NCI-H1105 treated with DMSO at 0.1 percent for 48 hours (cell line): Measurements from ENCODE around the gene PBX1.
A peak's percentile ranks its signal among the peaks of the same experiment; 100 is the strongest.

ENCODE experiments used
- DNase-seq: peaks from one replicate; lab custom pipeline; 2025; lab: John Stamatoyannopoulos, UW

The PBX1 gene

DNA sequence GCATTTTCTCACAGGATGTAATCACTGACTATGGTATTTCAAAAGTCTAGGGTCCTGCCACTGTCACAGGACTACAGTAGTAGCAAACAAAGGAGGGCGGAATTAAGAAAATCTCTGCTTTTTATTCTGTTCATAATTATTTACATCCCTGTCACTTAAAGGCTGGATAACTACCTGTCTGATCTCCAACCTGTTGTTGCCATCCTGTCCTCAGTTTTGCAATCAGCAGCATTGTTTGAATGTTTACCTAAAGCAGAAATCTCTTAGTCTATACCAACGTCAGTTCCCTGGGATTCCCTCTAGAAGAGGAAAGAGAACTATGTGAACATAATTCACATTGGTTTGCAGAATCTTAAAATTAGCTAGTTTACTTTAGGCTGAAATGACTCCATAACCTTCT, 218.5 kb downstream of the PBX1 start:
- no peak for DNase-seq

DNA sequence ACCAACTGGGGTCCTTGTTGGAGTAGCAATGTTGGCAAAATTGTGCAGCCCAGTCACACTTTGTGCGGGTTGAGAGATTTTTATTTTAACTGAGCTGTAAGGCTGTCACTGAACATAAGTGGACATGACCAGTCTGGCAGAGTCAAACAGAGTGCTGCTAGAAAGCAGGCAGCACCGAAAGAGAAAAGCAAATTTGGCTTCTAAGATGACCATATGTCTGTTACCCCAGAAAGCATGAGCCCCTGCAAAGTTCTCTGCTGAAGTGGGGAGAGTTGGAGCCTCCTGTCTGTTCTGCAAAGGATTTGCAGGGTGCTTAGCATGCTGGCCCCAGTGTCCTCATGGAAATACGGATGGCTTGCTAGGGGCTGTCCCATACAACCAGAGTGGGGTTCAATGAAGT, 220.4 kb downstream of the PBX1 start:
- DNase-seq = no peak

DNA sequence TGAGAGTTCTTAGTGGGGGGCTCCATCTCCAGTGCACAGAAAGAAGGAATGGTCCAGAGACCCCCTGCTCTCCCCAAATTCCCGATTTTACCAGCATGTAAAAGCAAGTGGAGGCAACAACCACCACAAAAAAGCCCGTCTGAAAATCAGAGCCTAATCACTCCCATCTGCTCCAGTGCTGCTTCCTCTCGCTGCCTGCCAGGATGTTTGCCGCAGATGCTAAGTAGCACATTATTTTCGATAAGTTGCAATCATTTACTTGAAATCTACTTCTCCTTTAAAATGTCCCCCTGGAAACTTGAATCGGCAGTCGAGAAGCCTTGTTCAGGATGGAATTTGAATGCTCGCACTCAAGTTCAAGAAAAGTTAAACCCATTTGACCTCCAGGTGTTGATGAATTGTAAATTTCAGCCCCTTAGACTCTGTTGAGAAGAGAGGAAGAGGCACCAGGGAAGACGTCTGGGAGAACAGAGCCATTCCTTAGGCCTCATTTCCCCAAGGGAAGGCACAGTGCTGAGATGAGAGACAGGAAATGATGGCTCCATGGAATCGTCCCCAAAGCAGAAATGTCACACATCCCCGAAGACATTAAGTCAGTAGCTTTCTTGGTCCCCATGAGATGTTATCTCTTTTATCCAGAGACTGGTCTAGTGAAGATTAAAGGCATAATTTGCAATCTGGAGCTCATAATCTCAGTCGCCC, 221.3 kb downstream of the PBX1 start:
- no peak for DNase-seq

DNA sequence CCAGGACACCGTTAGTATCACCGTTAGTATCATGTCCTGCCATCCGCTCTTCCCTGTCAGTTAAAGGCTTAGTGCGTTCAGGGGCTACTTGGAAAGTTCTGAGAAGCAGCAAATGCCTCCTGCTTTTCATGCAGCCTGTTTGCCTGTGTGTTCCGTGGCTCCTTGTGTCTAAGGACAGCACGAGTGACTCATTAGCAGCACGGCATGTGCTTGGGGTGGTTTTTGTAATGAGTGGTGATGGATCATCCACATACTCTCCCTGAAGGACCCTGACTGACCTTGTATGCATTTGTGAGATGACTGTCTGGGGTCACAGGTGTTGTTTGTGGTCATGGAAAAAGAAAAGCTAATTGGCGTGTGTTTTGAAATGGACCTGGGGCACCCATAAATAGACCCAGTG, 221.9 kb downstream of the PBX1 start:
- no peak for DNase-seq

DNA sequence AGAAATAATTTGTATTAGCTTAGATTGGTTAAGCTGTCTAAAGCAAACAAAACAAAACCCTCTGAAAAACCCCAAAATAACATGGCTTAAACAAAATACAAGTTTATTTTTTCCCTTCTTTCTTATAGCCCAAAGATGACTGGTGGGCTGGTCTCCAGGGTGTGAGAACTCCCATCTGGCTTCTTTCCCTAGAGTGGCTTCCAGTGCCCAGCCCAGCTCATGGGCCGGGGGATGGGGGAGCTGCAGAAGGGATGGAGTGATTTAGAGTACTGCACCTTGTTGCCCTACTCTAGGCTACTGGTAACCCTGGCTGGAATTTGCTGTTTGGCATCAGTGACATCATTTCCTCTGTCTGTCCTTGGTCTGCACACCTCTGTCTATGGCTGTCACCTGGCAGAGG, 223.0 kb downstream of the PBX1 start:
- DNase-seq = no peak

DNA sequence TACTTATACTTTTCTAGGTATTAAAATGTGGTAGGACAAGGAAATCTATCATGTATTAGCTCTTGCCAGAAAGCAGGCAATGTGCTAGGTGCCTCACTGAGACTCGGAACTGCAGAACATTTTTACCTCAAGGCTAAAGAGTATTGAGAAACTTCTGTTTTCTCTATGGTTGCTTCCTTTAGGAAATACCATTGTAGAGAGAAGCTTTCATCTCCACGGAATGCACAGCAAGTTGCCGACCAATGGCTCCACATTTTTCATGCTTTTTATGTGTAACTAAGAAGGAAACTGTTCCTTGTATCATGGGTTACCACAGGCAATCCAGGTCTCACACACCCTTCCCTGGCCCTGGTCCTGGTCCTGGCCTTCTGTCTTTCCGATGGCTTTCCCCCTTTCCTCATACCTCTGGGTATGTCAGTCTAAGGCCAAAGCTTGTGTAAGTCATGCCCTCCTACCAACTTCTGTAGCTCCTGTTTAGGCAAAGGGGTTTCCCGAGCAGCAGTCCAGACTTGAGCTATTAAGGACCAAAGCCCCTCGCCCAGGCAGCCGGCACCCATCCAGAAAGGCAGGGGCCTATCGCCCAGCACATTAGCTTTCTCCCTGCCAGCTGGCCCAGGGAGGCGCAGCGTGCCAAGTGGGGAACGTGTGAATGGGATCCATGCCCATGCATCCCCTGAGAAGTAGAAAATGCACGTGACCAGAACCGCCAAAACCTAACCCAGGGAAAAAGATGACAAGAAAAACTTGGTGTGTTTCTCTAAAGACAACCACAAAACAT, 225.0 kb downstream of the PBX1 start:
- DNase-seq = no peak

DNA sequence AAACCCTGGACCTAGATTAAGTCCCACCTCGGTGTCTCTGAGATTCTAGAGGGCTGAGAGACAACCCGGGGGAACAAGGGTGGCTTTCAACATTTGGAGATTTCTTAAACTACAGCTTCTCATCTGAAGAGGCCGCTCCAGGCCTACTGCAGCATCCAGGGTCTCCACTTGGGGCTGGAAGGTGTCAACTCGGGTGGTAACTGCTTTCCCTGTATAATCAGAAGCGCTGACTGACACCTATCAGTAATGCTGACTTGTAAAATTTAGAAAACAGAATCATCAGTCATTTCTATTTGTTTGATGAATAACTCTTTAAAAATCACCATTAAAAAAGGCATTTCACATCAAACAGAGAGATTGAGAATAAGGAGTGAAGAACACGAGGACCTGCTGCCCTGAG, 226.0 kb downstream of the PBX1 start:
- DNase-seq = no peak

DNA sequence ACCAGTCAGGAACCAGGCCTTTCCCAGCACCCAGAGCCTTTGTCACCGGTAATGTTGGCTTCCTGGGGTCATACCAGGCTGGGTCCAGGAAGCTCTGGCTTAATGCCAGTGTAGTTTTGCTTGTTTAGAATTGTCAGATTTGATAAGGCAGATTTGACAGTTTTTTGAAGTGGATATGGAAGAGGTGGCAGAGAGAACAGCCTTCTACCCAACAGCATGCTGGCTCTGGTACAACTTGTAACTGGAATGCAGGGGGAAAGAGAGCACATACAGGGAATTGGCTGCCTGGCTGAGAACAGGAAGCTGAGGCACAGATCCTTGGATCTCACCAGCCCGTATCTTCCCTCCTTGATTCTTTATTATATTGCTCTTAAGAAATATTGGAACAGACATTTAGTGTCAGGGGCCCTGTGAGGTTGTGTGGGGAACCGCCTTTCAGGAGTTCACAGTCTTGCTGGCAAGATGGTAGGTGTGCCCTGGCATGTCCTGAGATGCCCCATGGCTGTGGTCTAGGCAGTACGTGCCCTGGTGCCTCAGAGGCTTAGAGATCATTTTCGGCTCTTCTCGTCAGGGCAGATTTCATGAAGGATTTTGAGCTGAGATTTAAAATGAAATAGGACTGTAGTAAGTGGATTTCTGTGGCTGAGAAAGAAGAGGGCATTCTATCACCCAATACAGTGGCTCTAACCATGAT, 227.0 kb downstream of the PBX1 start:
- peak; percentile 18 for DNase-seq

DNA sequence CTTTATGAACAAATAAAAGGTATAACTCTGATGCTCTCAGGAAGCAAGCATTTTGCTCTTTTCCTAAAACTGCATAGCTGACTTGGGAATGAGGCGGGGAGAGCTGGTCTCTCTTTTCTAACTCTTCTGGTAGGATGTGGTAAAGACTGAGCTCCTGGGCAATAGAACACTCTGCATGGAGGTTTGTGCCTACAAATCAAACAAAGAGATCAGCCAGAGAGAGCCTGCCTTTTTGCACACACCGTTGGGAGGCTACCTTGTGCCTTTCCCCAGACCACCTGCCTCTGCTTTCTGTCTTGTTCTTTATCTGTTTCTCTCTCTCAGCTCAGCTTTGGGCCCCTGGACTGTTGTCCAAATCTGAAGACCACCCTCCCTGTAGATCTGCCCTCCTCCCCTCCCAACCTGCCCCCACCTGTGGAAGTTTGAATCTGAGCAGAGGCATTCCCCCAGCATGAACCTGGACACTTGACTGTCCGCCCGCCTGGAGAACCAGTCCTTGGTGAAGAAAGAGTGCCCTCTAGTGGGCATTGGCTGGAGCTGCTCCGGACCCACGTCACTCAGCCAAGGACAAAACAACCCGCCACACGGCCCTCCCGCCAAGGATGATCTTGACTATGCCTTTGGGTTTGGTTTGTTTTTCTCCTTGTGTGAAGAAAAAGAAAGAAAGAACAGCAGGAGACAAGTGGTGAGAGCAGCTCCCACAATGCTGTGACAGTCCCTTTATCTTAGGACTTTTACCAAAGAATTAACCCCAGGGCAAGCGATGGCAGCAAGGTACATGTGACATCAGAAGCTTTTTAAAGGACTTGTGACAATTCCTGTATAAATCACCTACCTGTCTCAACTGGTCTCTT, 228.2 kb downstream of the PBX1 start:
- peak; percentile 95 for DNase-seq

DNA sequence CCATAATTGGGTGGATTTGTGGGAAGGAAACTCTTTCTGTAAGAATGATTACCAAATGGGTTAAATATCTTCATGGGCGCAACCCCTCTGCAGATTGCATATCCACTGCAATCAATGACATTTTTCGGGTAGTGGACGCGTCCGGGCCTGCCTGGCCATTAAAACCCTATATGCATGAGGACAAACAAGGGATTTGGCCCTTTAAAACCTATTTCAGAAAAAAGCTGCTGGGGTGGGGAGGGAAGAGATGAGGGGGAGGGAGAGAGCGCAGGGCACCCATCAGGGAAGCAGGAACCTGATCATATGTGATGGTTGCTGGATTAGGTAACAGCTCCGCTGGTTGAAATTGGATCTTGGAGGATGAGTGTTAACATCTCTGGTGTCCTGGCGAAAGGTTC, 228.8 kb downstream of the PBX1 start:
- peak; percentile 95 for DNase-seq

DNA sequence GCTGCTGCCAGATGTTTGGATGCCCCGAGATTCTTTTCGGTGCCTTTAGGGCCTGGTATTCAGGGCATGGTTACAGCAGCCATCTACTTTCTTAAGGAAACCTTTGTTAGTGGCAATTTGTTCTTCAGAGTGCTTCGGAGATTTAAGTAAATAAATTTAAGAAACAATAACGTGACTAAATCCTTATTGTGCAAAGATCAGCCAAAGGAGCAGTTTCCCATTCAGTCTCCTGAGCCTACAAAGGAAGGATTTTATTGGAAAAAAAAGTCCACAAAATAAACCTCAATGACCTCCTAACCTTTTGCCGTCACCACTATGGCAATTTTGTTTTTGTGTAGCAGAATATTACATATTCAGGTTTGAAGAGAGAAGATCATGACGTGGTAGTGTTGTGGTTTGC, 231.1 kb downstream of the PBX1 start:
- no peak for DNase-seq

DNA sequence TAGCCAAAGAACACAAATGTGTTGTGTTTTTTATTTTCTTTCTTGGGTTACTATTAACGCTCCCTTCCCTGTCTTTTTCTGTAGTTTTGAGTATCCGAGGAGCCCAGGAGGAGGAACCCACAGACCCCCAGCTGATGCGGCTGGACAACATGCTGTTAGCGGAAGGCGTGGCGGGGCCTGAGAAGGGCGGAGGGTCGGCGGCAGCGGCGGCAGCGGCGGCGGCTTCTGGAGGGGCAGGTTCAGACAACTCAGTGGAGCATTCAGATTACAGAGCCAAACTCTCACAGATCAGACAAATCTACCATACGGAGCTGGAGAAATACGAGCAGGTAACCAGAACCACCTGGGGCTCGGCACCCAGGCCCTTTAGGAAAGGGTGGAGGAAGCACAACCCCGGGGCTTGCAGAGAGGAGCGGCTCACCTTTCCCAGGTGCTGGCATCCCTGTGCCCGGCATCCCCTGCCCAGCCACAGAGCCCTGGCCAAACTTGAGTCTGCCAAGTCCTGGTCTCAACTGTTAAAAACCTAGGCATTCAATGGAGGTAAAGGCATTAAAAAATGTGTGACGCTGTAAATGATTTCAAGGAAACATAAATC, 233.5 kb downstream of the PBX1 start:
- no peak for DNase-seq

DNA sequence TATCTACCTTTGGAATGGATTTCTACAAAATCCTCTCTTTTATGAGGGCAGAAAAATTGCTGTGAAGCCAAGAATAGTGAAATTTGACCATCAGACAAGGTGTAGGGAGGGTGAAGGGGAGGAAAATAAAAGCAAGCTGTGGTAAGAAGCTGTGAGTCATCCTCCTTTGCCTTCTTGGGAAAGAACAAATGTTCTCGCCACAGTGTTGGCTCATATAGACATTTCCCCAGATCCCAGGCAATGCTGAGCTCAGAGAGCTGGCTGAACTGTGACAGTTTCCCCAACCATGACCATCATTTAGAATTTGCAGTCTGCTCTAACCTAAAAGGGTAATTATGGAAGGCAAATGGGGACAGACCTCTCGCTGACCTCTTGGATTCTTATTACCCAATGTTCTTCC, 235.4 kb downstream of the PBX1 start:
- DNase-seq = no peak

DNA sequence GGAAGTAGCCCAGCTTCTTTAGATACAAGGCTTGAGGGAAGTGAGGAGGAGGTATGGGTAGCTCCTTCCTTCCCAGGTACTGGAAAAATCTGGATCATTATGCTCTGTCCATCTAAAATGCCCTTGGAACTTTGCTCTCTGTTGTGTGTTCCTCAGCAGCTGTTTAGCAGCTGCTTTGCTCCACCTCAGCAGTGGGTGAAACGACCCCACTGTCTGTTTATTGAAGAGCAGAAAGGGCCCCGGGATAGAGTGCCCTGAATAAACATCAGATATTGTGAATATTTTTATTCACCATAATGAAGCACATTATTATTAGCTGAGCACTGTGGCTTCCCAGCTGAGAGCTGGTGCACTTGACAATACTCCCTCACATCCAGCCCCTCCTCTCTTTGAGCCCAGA, 237.9 kb downstream of the PBX1 start:
- DNase-seq = no peak

DNA sequence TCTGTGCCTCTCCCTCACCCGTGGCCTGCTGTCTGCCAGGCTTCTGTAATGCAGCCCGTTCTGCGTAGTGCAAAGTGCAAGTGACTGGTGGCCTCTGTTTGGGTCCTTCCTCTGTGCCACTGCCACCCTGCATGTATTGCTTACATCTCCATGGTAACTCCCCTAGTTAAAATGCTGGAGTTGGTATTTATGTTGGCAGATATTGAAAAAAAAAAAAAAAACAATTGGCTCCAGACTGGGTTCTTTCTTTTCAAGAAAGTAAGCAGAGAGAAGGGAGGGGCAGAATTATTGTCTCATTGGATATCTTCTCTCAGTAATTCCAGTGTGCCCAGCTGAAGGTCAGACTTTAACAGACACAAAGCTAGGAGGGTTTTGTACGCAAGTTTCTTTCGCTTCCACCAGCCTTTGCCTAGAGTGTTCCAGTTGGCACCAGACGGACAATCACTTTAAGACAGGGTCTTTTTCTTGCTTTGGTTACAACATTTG, 242.3 kb downstream of the PBX1 start:
- no peak for DNase-seq

DNA sequence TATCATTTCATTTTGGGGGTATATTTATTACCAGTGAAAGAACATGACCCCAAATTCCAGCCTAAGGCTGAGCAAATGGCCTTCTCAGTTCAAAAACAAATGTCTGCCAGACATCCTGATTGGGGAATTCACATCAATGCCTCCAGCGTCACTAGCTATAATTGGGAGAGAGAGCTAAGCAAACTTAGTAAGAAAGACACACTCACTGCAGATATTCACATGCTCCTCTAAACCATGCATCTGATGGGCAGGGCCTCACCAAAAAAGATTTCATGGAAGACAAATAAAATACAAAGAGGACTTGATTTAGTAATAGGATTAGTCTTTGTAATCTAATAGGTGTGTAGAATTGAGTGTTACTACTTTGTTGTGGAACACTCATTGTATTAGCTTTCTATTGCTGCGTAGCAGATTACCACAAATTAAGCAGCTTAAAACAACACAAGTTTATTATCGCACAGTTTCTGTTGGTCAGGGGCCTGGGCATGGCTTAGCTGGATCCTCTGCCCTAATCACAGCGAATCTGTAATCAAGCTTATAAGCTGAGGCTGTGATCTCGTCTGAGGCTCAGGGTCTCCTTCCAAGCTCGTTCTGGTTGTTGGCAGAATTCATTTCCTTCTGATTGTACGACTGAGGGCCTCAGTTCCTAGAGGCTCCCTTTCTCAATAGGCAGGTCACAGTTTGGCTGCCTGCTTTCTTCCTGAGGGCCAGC, 243.0 kb downstream of the PBX1 start:
- no peak for DNase-seq

DNA sequence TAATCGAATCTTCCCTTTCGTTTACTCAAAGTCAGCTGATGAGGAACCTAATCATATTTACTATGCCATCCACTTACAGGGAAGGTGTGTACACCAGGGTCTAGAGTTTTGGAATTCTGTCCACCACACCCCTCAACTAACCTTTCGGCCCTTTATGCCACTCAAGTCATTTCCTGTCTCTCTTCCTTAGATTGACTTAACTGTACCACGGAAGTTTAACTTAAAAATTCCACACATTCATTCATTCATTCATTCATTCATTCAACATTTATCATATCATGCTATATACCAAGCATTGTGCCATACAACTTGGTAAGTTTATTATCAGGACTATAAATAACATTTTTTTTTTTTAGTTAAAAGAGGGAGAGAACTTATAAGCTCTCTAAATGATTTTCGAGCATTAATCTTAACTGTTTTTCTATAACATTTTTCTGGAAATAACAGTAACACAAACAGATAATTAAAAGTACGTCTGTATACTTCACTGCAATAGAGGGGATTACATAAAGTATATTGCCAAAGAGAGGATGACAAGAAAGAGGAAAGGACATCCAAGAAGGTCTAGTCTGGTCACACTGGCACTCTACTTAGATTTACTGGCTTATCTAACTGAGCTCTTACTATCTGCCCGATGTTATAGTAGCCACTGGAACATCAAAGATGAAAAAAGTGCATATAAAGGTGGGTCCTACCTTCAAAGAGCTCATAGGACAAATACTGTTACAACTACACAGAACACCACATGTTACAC, 243.7 kb downstream of the PBX1 start:
- DNase-seq = no peak

DNA sequence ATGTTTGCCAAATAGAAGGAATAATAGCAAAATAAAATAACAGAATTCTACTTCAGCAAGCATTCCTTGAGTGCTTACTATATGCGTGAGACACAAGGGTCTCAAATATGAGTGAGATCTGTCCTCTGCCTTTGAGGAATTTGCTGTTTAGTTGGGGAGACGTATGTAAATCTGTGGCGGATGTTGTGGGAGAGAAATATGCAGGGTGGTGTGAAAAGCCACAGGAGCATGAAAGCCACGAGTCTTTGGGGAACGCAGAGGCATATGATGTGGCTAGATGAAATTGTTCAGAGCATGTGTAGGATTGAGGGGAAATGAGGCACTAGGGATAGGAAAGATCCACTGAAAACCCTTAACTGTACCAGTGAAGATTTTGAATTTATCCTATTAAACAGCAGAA, 244.4 kb downstream of the PBX1 start:
- DNase-seq = no peak

DNA sequence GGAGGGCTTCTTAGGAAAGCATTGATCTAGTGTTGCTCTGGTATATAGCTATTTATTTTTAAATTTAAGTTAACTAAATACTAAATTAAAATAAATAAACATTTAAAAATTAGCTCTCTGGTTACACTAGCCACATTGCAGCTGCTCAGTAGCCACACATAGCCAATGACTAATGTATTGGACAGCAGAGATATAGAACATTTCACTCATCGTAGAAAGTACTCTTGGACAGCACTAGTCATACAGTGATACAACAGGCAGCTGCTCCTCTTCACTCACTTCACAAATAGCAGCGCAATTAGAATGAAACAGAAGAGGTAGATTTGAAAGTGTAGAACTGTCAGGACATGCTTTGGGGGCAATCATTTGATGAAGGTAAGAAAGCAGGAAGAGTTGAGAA, 245.4 kb downstream of the PBX1 start:
- DNase-seq = no peak

DNA sequence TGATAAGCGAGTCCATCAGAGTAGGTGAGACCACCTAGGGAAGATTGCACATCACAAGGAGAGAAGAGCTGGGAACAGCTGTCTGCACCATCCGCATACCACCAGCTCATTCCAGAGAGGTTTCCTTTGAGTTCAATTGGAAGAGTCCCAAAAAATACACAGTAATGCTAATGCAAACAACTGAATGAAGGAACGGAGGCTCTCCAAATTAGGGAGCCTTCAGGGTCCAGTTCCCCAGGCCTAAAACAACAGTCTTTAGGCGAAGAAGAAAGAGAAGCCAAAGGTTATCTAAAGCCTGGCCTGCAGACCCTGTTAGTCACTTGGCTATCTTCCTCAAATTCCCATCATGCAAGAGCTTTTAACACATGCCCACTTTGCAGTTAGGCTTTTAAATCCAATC, 246.4 kb downstream of the PBX1 start:
- no peak for DNase-seq
